AG10803 (cell line): Measurements from ENCODE around the gene LPP.
A peak's percentile ranks its signal among the peaks of the same experiment; 100 is the strongest.

ENCODE experiments used
- DNase-seq: peaks from one replicate; pipeline ENCODE4 v3.0.0; 2010; ENCODE audit warnings: low read depth
- H3K4me3 ChIP-seq: 2 replicates; pipeline ENCODE4 v1.5.1; 2011; ENCODE audit warnings: mild to moderate bottlenecking, low read length, control low read depth
- TF ChIP-seq, protein P1 (sequence below): conservative IDR thresholded peaks from 2 replicates; pipeline ENCODE4 v1.5.1; 2011; ENCODE audit warnings: mild to moderate bottlenecking, low read length, control low read depth, inconsistent platforms

Gene LPP

GRCh38 chr3:188660415-188660814 lies 506.5 kb downstream of the LPP start:
- TF ChIP-seq, protein P1, sequence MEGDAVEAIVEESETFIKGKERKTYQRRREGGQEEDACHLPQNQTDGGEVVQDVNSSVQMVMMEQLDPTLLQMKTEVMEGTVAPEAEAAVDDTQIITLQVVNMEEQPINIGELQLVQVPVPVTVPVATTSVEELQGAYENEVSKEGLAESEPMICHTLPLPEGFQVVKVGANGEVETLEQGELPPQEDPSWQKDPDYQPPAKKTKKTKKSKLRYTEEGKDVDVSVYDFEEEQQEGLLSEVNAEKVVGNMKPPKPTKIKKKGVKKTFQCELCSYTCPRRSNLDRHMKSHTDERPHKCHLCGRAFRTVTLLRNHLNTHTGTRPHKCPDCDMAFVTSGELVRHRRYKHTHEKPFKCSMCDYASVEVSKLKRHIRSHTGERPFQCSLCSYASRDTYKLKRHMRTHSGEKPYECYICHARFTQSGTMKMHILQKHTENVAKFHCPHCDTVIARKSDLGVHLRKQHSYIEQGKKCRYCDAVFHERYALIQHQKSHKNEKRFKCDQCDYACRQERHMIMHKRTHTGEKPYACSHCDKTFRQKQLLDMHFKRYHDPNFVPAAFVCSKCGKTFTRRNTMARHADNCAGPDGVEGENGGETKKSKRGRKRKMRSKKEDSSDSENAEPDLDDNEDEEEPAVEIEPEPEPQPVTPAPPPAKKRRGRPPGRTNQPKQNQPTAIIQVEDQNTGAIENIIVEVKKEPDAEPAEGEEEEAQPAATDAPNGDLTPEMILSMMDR = no peak
- H3K4me3 ChIP-seq = no peak overlapping the region
- no peak for DNase-seq

DNA sequence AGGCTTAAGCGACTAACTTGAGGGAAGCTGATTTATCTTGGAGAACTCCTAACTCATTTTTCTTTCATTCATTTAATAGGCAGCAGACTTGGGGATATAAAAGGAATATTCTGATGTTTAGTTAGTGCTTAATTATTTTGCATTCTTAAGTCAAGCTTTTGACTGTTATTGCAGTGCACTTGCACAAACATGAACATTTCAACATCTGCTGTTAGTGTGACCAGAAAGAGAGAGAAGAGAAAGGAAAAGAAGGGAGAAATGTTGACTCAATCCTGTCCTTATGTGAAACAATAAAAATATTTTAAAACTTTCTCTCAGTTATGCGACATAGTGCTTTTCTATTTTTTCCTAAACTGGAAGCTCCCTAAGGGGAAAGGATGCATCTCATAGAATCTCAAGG lies 507.8 kb downstream of the LPP start:
- H3K4me3 ChIP-seq = no peak overlapping the region
- peak; percentile 49 for DNase-seq
- TF ChIP-seq, protein P1 = no peak

DNA sequence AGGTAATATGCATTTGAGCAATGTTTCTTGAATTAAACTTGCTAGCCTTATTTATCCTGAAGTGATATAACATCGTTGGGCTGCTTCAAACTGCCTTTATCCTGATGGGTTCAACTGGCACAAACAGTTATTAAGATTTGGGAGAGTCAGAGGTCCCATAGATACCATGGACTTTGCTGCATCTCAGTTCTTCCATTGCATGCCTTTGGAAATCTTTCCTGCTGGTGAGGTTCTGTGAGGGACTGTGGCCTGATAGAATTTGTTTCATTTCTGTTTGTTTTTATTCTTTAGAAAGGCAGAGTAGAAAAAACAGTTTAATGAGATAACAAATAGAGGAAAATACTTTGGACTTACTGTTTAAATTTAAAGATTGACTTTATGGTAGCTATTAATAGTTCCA lies 508.3 kb downstream of the LPP start:
- no peak overlapping the region for H3K4me3 ChIP-seq
- TF ChIP-seq, protein P1 = no peak
- no peak for DNase-seq

DNA sequence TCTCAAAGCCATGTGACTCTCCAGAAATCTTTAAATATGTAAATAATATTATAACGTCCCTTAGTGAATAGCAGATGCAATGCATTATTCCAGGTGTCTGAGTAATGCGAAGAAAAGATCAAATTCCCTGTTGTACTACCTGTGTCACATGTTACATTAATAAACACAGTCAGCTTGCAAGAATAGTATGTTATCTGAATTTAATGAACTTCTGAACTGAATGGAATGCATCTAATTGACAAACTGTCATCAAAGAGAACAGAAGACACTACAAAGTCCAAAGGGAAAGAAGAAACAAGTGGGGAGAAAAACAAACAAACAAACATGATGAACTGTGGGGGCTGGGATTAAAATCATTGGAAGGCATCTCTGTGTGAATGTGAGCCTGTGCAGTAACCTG lies 508.8 kb downstream of the LPP start:
- DNase-seq = no peak
- TF ChIP-seq, protein P1 = no peak
- no peak overlapping the region for H3K4me3 ChIP-seq

GRCh38 chr3:188663839-188664238 lies 509.9 kb downstream of the LPP start:
- H3K4me3 ChIP-seq = no peak overlapping the region
- no peak for DNase-seq
- TF ChIP-seq, protein P1 = no peak

GRCh38 chr3:188664795-188665194 lies 510.8 kb downstream of the LPP start:
- DNase-seq = no peak
- no peak overlapping the region for H3K4me3 ChIP-seq
- TF ChIP-seq, protein P1 = no peak

DNA sequence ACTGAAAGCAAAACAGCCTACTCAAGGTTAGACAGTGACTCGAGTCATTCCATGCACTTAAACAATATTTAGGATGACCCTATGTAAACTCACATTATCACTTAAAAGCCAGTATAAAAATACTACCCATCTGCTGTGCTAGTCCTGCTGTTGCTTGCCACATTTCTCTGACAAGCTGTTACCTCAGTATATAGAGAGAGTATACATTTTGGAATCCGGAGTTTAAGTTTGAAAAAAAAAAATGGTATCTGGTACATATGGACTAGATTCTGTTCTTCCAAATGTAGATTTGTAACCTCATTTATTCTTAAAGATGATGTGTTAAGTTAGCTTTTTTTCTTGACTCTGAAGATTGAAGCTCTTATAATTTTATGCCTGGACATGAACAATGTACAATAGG lies 514.0 kb downstream of the LPP start:
- TF ChIP-seq, protein P1 = no peak
- no peak overlapping the region for H3K4me3 ChIP-seq
- DNase-seq = no peak
